HG03432 (cell line): Measurements from ENCODE around the gene PEPD.

Experiments used
- ATAC-seq: cut with Tn5 transposase; IDR thresholded peaks from one replicate; pipeline ENCODE4 v1.9.1; 2021; ENCODE audit warnings: mild to moderate bottlenecking, moderate library complexity; ENCODE audit not compliant: unreplicated experiment

PEPD gene

GRCh38 chr19:33397536-33398360 is 123.8 kb downstream of the PEPD start:
- ATAC-seq = no peak

- no peak for ATAC-seq
These were observed 124.7 kb downstream of the PEPD start for GRCh38 chr19:33396701-33397535.

- no peak for ATAC-seq
These were observed 125.7 kb downstream of the PEPD start for GRCh38 chr19:33395561-33396550.

- ATAC-seq = no peak
These were observed 126.6 kb downstream of the PEPD start for GRCh38 chr19:33394723-33395560.

- ATAC-seq = no peak
These were observed 127.4 kb downstream of the PEPD start for GRCh38 chr19:33394006-33394722.

- no peak for ATAC-seq
These were observed 128.1 kb downstream of the PEPD start for GRCh38 chr19:33393286-33394005.

- no peak for ATAC-seq
These were observed 129.0 kb downstream of the PEPD start for GRCh38 chr19:33392341-33393285.

- no peak for ATAC-seq
These were observed 129.9 kb downstream of the PEPD start for GRCh38 chr19:33391631-33392249.

GRCh38 chr19:33390908-33391630 is 130.5 kb downstream of the PEPD start:
- no peak for ATAC-seq

GRCh38 chr19:33390101-33390907 is 131.3 kb downstream of the PEPD start:
- ATAC-seq = no peak

- ATAC-seq = no peak
These were observed 132.0 kb downstream of the PEPD start for GRCh38 chr19:33389421-33390100.

GRCh38 chr19:33388725-33389420 is 132.7 kb downstream of the PEPD start:
- ATAC-seq = no peak

GRCh38 chr19:33388231-33388724 is 133.3 kb downstream of the PEPD start:
- no peak for ATAC-seq
